Keratinocyte (primary cell): ENCODE results near the gene JUP. TPM values are rescaled to one million over a fixed set of nuclear protein-coding genes. Genes with fewer than 3 reads are reported as not detected.

Source experiments
- DNase-seq: peaks from one replicate; pipeline ENCODE4 v3.0.0-alpha.2; 2011; ENCODE audit warnings: low read depth, missing footprints, low spot score
- FAIRE-seq: peaks from 2 replicates; lab custom pipeline; 2011; peaks lifted over from hg19 to GRCh38; lab: Jason Lieb, UNC
- H2AFZ ChIP-seq: 2 replicates; pipeline ENCODE4 v1.6.0; 2012; ENCODE audit warnings: low read length, control low read depth, inconsistent platforms; ENCODE audit not compliant: control insufficient read depth
- H3K27ac ChIP-seq: 2 replicates; pipeline ENCODE4 v1.5.1; 2011; ENCODE audit warnings: low read length; ENCODE audit not compliant: control insufficient read depth, insufficient read depth
- H3K27me3 ChIP-seq: 3 replicates; pipeline ENCODE4 v1.6.0; 2011; ENCODE audit warnings: low read length; ENCODE audit not compliant: control insufficient read depth, insufficient read depth; ENCODE audit errors: extremely low read depth
- H3K36me3 ChIP-seq, 2 experiments: 2 replicates in 1 of 2; 3 replicates in 1 of 2; pipeline ENCODE4 v1.5.1; 2011; ENCODE audit warnings: low read length in 2 of 2, mild to moderate bottlenecking in 1 of 2; ENCODE audit not compliant: control insufficient read depth in 2 of 2, insufficient read depth in 2 of 2; ENCODE audit errors: extremely low read depth in 1 of 2
- H3K4me1 ChIP-seq: 3 replicates; pipeline ENCODE4 v1.5.1; 2011; ENCODE audit warnings: low read length; ENCODE audit not compliant: control insufficient read depth, insufficient read depth; ENCODE audit errors: extremely low read depth
- H3K4me2 ChIP-seq: 3 replicates; pipeline ENCODE4 v1.6.0; 2011; ENCODE audit warnings: low read depth, low read length; ENCODE audit not compliant: control insufficient read depth, insufficient read depth; ENCODE audit errors: extremely low read depth
- H3K4me3 ChIP-seq, 3 experiments: fragments of 200-600 bp in 1 of 3; sonication (generic) in 1 of 3; 2 replicates in 2 of 3; 3 replicates in 1 of 3; pipeline ENCODE4 v1.5.1; 2011 to 2016; ENCODE audit warnings: low read length in 3 of 3, mild to moderate bottlenecking in 3 of 3, control low read depth in 2 of 3, inconsistent platforms in 1 of 3, low read depth in 1 of 3, mixed read lengths in 1 of 3, mixed run types in 1 of 3, moderate library complexity in 1 of 3; ENCODE audit not compliant: control insufficient read depth in 2 of 3, insufficient read depth in 2 of 3; ENCODE audit errors: extremely low read depth in 1 of 3
- H3K79me2 ChIP-seq: 2 replicates; pipeline ENCODE4 v1.6.0; 2012; ENCODE audit warnings: low read length; ENCODE audit not compliant: control insufficient read depth, insufficient read depth
- H3K9ac ChIP-seq: 3 replicates; pipeline ENCODE4 v1.6.0; 2011; ENCODE audit warnings: low read length; ENCODE audit not compliant: control insufficient read depth, insufficient read depth; ENCODE audit errors: extremely low read depth
- H3K9me1 ChIP-seq: 3 replicates; pipeline ENCODE4 v1.6.0; 2011; ENCODE audit warnings: low read length; ENCODE audit not compliant: control insufficient read depth, insufficient read depth; ENCODE audit errors: extremely low read depth
- H3K9me3 ChIP-seq: 2 replicates; pipeline ENCODE4 v1.5.1; 2012; ENCODE audit warnings: low read depth, low read length; ENCODE audit not compliant: control insufficient read depth
- H4K20me1 ChIP-seq: 3 replicates; pipeline ENCODE4 v1.6.0; 2011; ENCODE audit warnings: low read length; ENCODE audit not compliant: control insufficient read depth, insufficient read depth; ENCODE audit errors: extremely low read depth
- CTCF ChIP-seq, 3 experiments: IDR thresholded peaks in 1 of 3; conservative IDR thresholded peaks in 1 of 3; optimal IDR thresholded peaks in 1 of 3; 2 replicates in 2 of 3; 3 replicates in 1 of 3; pipeline versions ENCODE3 to v1.5.1; 2011; ENCODE audit warnings: low read length in 3 of 3, mild to moderate bottlenecking in 3 of 3, moderate library complexity in 2 of 3, control low read depth in 1 of 3, inconsistent platforms in 1 of 3; ENCODE audit not compliant: insufficient read depth in 2 of 3; ENCODE audit errors: extremely low read depth in 1 of 3
- EZH2 ChIP-seq: IDR thresholded peaks from one replicate; pipeline ENCODE4 v1.6.1; 2012; ENCODE audit warnings: inconsistent platforms, mild to moderate bottlenecking, low read length, moderate library complexity
- dilution Hi-C: fragments of 300-500 bp; cut with MboI; formaldehyde crosslinking; loops from one replicate; pipeline ENCODE4 v1.7.0; 2020; ENCODE audit warnings: low sequenced_read_pairs; ENCODE audit not compliant: extremely low pct_ligation_motif_present
- polyA plus RNA-seq, 5 experiments: library from polyadenylated mRNA; depleted of rRNA in 3 of 5; stranded (reverse) in 3 of 5; stranded (forward) in 1 of 5; unstranded in 1 of 5; fragments of >200 nt; gene quantifications; 1 replicate in 1 of 5; 2 replicates in 3 of 5; 3 replicates in 1 of 5; pipeline versions ENCODE4 v1.2.1 to v1.2.3, GENCODE V29; 2011 to 2012; ENCODE audit warnings: missing spikeins in 2 of 5, low read depth in 1 of 5, low replicate concordance in 1 of 5

JUP gene
- polyA plus RNA-seq, 1 donor (not counting 4 experiments of a cell fraction or from before 2014, with no cell fraction given): 152 TPM

- Histone ChIP-seq H3K36me3 (no peaks in the 10 kb centered on the region), H2AFZ (no peak overlapping the region), H3K9me3 (no peaks in the 10 kb centered on the region), H3K27ac (no peak overlapping the region), H3K4me1 (peaks cover 8% of the 10 kb centered on the region), H3K79me2 (no peaks in the 10 kb centered on the region), H3K4me2 (no peak overlapping the region), H3K9ac (no peak overlapping the region), H4K20me1 (no peaks in the 10 kb centered on the region), H3K9me1 (no peaks in the 10 kb centered on the region), H3K27me3 (peaks cover 16% of the 10 kb centered on the region), H3K4me3 (no peak overlapping the region)
- FAIRE-seq: no peak
- dilution Hi-C loops: no loop called here
- DNase-seq: no peak
- TF ChIP-seq CTCF (optimal IDR thresholded peaks at IDR 0.05 in 1 of 3, IDR thresholded peaks at IDR 0.05 in 1 of 3, conservative IDR thresholded peaks at IDR 0.05 in 1 of 3; ENCODE audit: extremely low read depth in 1 of 3, insufficient read depth in 2 of 3, low read length in 3 of 3) (no peak), EZH2 (no peak)
Measured at GRCh38 chr17:41814195-41814594, 27.7 kb upstream of the JUP start.

- H2AFZ ChIP-seq: no peak overlapping the region
- dilution Hi-C loops: no loop called here
- H3K79me2 ChIP-seq: no peaks in the 10 kb centered on the region
Measured at GRCh38 chr17:41813699-41814124, 27.2 kb upstream of the JUP start.

More at GRCh38 chr17:41813699-41814124, 27.2 kb upstream of the JUP start:
- Histone ChIP-seq H3K27me3 (peaks cover 16% of the 10 kb centered on the region), H3K27ac (no peak overlapping the region), H4K20me1 (no peaks in the 10 kb centered on the region), H3K9me3 (no peaks in the 10 kb centered on the region), H3K36me3 (no peaks in the 10 kb centered on the region), H3K4me3 (no peak overlapping the region), H3K4me1 (peaks cover 8% of the 10 kb centered on the region), H3K4me2 (no peak overlapping the region), H3K9ac (no peak overlapping the region), H3K9me1 (no peaks in the 10 kb centered on the region)
- FAIRE-seq: no peak
- DNase-seq: no peak
- TF ChIP-seq EZH2: no peak
- no peak for TF ChIP-seq CTCF (optimal IDR thresholded peaks at IDR 0.05 in 1 of 3, IDR thresholded peaks at IDR 0.05 in 1 of 3, conservative IDR thresholded peaks at IDR 0.05 in 1 of 3; ENCODE audit: extremely low read depth in 1 of 3, insufficient read depth in 2 of 3, low read length in 3 of 3)
